ENCODE measurements around the gene UPF1. TPM values are rescaled to one million over a fixed set of nuclear protein-coding genes. Genes with fewer than 3 reads are reported as not detected.

The UPF1 gene
- polyA plus RNA-seq, 3 donors: 54.6 to 66.1 (median 63.8) TPM

DNA sequence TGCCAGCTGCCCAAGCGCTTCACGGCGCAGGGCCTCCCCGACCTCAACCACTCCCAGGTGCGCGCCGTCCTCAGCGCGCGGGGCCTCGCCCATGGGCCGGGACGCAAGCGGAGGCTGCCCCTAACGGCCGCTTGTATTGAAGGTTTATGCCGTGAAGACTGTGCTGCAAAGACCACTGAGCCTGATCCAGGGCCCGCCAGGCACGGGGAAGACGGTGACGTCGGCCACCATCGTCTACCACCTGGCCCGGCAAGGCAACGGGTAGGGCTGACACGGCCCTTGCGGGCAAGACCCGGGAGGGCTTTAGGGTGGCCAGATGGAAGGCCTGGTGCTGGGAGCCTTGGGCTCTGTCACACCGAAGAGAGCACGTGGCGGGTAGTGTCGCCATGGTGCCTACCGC lies 23.2 kb downstream of the UPF1 start:
- no peak for DNase-seq

DNA sequence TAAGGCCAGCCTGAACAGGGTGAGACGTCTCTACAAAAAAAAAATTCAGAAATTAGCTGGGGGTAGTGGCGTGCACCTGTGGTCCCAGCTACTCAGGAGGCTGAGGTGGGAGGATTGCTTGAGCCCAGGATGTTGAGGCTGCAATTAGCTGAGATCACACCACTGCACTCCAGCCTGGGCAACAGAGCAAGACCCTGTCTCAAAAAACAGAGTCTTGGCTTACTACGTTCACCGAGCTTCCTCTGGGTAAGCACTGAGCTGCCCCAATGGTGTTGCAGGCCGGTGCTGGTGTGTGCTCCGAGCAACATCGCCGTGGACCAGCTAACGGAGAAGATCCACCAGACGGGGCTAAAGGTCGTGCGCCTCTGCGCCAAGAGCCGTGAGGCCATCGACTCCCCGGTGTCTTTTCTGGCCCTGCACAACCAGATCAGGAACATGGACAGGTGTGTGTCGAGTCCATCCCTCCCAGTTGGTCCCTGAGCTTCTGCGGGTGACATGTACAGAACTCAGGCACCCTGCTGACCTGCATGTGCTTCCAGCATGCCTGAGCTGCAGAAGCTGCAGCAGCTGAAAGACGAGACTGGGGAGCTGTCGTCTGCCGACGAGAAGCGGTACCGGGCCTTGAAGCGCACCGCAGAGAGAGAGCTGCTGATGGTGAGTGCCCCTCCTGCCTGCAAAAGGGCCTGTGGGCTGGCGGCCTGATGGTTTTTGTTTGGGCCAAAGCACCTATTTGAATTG lies 24.1 kb downstream of the UPF1 start:
- DNase-seq: no peak

DNA sequence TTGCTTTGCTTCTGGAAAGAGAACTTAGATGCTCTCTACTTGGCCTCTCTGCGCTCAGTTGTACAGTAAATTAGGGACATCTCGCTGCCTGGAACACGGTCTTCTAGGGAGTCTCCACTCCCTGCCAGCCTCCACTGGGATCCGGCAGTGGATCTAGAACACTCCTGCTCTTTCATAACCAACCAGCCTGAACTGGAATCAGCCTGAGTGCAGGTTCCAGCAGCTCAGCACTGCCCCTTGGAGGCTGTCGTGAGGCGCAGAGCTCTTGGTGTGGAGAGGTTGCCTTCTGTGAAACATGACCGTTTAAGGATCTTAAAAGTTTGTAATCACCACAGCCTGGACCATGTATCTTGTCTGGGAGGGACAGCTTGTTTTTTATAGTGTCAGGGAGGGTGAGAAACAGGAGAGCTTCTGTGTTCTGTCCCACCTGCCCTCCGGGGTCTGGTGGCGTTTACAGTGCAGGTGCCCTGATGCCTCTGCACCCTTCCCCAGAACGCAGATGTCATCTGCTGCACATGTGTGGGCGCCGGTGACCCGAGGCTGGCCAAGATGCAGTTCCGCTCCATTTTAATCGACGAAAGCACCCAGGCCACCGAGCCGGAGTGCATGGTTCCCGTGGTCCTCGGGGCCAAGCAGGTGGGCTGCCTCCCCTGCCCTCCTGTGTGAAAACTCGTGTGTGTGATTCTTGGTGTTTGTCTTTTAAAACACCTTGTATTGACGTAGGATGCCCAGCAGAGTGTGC lies 24.8 kb downstream of the UPF1 start:
- DNase-seq: peak; percentile 51

DNA sequence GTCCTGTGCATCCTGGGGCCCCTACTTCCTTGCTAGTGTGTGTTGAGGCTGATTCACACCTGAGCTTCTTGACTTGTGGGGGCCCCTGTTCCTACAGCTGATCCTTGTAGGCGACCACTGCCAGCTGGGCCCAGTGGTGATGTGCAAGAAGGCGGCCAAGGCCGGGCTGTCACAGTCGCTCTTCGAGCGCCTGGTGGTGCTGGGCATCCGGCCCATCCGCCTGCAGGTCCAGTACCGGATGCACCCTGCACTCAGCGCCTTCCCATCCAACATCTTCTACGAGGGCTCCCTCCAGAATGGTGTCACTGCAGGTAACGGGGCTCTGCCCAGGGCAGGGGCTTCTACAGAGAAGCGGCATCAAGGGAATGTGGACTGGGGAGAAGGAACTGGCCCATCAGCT lies 25.5 kb downstream of the UPF1 start:
- no peak for DNase-seq

DNA sequence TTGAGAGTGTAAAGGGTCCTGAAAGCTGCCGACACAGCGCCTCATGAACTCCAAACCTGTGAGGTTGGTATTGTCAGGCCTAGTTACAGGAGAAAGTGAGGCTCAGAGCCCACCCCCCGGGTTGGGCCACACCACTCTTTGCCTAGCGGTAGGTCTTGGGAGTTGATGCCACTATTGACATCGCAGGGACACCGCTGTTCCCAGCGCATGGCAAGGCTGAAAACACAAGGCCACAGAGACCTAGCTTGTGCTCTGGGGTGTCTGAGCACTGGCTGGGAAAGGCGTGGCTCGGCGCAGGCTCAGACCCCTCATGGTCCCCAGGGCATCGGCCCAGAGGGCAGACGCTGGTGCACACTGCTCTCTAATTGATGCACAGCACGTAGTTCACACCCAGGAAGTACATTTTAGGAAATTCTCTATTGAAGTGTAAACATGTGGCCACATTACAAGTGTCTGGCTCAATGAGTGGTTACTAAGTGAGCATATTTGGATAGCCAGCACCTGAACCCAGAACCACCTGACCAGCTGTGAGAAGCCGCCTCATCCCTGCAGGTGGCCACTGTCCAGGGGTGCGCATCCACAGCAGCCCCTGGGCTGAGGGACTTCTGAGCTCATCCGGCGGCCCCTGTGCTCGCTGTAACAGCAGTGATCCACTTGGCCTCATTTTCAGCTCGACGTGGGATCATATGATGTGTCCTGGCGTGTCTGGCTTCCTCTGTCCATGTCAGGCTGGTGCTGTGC lies 27.3 kb downstream of the UPF1 start:
- DNase-seq: no peak

DNA sequence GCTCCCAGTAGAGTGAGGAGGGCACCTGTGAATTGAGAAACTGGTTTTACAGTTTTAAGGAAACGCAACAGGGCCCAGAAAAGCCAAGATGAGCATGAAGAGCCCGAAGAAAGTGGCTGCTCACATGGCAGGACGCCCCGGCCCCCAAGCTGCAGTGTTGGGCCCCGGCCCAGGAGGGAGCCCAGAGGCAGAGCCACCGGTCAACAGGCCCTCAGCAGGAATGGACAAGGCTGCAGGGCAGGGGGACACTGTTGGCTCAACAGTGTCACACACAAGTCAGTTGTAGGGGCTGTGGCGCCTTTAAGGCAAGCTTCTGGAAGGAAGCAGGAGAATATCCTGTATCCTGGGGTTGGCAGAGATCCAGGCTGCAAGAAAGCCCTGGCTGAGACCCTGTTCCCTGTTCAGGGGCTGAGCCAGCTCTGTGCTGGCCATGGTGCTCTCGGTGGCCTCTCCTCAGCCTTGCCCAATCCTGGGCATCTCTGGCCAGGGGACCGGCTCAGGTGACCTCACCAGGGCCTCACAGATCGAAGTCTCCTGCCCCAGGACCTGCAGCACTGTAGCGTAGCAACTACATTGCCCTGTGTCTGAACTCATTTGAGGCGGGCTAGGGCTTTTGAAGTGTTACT lies 28.0 kb downstream of the UPF1 start:
- no peak for DNase-seq

DNA sequence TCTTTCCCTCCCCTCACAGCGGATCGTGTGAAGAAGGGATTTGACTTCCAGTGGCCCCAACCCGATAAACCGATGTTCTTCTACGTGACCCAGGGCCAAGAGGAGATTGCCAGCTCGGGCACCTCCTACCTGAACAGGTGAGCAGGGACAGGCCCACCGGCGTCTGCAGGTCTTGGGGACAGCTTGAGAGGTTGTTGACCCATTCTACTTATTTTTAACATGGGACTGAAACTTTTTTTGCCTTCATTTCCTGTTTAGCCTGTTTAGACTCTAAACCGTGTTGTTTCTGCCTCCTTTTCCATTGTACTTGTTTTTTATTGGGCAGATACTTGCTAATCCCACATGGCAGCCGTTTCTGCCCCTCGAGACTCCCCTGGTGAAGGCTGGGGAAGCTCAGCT lies 28.5 kb downstream of the UPF1 start:
- no peak for DNase-seq

DNA sequence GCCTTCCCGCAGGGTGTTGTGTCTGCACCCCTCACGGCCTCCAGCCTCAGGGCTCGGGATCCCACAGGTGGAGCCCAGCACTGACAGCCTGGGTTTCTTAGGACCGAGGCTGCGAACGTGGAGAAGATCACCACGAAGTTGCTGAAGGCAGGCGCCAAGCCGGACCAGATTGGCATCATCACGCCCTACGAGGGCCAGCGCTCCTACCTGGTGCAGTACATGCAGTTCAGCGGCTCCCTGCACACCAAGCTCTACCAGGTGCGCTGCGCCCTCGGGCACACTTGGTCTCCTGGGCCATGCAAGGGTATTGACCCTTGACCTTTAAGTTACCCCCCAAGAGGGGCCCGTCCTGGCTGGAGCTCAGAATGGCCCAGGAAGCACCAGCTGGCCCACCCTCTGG lies 29.0 kb downstream of the UPF1 start:
- no peak for DNase-seq

DNA sequence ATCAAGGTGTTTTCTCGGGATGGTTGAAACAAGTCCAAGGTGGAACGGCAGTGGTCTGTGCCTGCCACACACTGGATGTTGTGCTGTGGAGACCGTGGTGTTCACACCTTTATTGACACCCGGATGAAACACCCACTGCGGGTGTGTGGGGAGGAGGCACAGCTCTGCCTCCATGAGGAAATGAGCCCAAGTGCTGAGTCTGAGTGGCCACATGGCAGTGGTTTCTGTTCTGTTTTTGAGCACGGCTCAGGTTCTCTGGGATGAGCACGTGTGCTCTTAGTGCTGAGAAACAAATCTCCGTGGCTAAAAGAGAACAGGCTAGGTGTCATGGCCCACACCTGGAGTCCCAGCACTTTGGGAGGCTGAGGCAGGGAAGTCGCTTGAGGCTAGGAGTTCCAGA lies 29.5 kb downstream of the UPF1 start:
- no peak for DNase-seq

DNA sequence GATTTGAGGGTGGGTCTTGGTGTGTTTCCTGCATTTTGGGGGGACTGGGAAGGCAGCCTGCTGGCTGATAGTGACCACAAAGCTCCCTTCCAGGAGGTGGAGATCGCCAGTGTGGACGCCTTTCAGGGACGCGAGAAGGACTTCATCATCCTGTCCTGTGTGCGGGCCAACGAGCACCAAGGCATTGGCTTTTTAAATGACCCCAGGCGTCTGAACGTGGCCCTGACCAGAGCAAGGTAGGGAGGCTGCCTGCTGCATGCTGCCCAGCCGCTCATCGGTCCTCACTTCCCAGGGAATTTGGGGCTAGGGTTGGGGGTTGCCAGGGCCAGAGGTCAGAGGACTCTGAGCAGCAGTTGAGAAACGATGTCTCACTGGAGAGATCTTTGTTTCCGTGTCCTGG lies 30.2 kb downstream of the UPF1 start:
- DNase-seq: no peak

DNA sequence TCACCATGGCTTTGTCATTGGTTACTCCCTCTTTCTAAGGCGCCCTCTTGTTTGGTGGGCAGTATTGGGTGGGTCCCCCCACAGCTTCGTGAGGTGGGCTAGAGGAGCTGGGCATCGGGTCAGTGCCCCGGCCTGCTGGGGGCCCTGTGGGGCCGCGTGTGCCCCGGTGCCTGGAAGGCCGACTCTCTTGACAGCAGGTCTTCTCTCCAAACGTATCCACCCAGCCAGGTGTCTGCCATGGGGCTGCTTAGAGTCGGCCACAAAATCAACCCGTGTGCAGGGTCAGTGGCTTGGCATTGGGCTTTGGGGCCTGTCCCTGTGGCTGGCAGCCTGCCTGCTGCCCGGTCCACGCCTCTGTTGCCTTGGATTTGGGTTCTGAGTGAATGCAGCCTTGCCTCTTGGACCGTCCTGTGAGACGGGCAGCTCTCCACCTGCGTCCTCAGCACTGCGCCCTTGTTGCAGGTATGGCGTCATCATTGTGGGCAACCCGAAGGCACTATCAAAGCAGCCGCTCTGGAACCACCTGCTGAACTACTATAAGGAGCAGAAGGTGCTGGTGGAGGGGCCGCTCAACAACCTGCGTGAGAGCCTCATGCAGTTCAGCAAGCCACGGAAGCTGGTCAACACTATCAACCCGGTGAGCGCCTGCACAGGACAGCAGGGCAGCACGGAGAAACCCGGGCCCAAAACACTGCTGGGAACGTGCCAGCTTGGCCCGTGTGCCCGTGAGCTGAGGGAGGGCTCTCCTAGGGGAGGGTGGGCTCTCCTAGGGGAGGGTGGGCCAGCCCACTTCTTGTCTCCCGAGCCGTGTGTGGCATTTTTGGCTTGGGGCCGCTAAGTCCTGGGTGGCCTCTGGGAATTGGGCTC lies 31.4 kb downstream of the UPF1 start:
- DNase-seq: no peak

DNA sequence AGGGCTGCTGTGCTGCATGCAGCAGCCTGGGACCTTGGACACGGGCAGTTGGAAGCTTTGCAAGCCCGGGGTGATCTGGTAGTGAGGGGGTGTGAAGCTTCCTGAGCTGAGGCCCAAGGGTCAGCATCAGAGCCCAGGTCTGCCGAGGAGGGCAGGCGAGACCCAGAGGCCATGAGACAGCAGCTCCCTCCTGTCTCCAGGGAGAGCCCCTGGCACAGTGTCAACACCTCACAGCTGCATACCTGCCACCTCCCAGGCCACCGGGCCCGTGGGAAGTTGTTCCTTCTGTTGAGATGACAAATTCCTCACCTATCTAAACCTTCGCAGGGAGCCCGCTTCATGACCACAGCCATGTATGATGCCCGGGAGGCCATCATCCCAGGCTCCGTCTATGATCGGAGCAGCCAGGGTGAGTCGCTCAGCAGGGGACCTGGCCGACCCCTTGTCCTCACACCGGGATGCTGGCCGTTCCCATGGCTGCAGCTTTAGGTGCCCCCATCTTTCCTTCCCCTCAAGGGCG lies 32.1 kb downstream of the UPF1 start:
- DNase-seq: no peak

DNA sequence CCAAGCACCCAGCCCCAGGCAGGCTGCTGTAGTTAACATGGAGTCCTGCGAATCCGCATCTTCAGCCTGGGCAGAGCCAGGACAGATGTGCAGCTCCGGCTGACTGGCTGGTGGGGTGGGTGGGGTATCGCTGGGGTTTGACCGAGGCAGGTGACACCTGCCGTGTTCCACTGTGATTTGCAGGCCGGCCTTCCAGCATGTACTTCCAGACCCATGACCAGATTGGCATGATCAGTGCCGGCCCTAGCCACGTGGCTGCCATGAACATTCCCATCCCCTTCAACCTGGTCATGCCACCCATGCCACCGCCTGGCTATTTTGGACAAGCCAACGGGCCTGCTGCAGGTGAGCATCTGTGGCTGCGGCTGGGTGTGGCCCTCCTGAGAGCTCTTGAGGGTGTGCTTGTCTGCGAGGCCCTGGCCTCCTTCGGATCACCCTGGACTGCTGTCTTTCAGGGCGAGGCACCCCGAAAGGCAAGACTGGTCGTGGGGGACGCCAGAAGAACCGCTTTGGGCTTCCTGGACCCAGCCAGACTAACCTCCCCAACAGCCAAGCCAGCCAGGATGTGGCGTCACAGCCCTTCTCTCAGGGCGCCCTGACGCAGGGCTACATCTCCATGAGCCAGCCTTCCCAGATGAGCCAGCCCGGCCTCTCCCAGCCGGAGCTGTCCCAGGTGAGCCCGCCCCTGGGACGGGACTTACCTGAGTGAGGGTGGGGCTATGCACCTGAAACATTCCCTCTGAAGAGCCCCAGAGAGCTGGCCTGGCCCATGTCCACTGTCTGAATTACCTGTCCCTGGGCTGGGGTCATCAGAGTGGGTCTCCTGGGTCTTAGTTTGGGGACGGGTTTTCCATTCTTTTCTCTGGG lies 33.6 kb downstream of the UPF1 start:
- DNase-seq: no peak

DNA sequence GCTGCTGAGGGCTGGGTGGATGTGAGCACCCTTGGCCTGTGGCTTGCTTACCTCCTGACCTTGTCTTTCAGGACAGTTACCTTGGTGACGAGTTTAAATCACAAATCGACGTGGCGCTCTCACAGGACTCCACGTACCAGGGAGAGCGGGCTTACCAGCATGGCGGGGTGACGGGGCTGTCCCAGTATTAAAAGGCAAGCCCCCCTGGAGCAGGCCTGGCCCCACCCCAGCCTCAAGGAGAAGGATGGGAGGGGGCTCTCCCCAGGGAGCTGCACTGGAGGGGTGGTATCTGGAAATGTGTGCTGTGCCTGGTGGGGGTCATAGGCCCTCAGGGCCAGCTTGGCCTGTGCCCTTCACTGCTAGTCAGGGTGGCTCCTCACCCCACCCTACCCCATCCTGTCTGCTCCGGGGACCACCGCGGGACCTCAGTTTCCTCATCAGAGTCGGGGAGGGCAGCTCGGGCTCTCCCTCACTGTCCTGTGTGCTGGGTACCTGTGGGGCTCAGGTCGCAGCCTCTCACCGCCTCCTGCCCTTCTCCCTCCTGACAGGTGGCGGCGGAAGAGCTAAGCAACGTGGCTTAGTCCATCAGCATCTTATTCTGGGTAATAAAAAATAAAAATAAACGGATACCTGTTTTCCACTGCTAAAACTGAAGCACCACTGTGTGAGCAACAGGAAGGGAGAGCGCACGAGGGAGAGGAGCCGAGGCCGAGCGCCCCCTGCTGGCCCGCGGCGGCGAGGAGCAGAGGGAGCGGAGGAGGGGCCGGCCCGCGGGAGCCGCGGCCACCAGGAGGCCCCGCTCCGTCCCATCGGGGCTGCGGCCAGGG lies 34.4 kb downstream of the UPF1 start:
- no peak for DNase-seq

DNA sequence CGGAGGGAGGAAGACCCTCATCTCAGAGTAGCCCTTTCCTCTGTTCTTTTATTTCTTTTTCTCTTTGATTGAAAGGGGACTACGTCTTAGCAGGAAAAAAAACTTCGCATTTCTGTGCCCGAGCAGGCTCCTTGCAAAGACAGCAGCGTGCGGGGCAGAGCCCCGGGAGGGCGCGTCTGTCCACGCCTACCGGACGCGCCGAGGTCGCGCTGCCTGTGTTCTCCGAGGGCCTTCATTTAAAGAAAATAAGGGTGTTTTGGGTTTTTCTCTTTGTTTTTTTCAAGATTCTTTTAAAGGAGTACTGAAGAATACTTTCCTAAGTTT lies 35.0 kb downstream of the UPF1 start:
- no peak for DNase-seq

DNA sequence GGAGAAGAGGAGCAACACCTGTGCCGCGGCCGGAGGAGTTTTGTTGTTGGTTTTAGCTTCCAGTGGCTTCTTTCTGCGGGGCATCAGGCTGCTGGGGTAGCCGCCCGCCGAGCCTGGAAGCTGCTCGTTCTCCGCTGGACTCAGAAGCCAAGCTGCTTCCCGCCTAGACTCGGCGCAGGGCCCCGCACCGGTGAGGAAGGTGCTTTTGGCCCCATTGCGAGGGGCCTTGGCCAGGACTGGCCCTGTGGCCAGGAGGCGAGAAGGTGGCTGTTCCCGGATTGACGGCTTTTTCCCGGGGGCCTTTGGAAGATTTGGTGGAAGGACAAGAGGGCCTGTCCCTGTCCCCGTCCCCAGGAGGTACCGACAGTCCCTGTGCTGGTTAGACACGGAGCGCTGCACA lies 35.4 kb downstream of the UPF1 start:
- DNase-seq: no peak

DNA sequence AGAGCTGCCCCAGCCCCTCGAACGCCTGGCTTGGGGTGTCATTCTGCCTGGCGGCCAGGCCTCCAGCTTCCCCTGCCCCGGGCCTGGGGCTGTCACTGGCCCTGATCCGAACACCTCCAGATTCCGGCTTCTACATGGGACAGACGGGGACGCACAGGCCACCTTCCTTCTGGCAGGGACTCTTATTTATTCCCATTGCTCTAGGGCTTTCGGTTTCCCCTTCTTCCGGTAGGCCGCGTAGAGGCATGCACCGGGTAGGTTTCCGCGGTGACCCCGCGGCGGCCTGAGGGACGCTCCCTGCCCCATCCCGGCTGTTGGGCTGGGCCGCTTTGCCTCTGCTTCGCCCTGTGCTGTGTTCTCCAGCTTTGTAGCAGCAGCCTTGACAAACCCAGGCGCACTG lies 36.0 kb downstream of the UPF1 start:
- DNase-seq: no peak

DNA sequence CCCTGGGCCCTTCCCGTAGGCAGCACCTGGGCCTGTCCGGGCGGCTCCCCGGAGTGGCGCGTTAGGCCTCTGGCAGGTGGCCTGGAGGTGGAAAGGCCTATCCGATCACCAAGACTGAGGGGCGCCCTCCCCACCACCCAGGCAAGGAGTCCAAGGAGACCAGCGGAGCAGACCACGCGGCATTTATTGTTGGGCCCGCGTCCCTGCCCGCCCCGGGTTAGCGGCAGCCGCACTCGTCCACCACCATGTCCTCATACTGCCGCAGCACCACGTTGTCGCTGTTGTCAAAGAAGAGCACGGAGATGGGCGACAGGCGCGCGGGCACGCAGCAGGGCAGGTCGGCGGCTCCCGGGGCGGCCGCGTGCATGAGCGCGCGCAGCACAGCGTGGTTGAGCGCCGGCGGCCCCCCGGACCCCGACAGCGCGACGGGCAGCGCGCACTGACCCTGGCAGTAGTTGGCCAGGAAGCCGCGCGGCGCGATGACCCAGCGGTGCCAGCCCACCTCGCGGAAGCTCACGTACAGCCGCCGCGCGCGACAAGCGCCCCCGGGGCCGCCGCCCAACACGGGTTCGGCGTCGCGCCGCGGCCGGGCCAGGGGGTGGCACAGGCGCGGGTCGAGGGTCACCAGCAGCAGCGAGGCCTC lies 36.7 kb downstream of the UPF1 start:
- DNase-seq: no peak

DNA sequence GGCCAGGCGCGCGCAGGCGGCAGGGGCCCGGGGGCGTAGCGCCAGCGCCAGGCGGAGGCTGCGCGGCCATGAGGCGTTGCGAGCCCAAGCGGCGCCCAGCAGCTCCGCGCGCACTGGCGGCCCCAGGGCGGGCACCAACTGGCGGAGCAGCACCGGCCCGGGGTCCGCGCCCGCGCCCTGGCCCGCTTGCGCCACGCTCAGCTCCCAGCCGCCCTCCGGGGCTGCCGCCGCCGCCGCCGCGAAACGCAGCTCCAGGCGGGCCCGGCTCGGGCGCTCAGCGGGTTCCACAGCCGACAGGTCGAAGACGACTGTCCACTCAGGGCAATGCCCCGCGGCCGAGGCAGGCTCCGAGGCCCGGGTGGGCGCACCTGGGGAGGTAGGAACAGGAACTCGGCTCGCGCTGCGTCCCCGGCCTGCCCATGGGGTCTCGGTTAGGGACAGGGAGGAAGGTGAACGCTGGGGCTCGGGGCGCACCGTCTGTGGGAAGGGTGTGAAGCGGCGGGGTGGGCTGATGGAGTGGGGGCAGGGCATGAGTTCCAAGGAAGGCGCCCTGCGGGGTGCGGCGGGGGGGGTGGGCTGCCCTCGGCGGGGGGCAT lies 37.4 kb downstream of the UPF1 start:
- no peak for DNase-seq

Data from renal pelvis (tissue), 4 donors.